ENCODE data around the gene MRPL11.

DNA sequence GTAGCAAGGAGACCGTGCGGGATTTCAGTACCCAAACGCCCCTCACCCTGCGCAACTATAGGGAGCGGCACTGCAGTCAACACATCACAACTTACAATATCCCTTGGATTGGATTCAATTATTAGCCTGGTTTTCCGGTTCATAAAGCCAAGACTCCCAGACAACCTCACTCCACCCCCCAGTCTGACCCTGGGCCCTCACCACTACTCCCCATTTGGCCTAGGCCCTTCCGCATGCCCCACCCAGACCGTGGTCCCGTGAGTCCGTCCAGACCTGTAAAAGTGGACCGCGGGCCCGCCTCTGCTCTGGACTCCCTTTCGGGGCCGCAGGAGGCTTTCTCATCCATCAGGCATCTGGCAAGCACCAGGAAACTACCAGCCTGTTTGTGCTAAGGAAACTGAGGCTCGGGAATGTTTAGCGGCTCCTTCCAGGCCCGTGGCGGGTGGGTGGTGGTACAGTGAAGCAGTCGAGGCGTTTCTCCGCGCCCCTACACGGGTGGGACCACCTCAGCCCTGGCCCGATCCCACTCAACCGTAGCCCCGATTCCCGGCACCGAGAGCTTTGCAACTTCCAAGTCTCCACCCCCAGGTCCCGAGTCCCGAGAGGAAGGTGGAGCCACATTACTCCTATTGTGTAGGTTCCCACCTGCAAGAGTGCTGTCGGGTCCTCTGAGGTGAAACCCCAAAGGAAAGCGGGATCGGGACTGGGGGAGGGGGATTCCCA, 40.9 kb upstream of the MRPL11 start:
- TF ChIP-seq, protein P1, sequence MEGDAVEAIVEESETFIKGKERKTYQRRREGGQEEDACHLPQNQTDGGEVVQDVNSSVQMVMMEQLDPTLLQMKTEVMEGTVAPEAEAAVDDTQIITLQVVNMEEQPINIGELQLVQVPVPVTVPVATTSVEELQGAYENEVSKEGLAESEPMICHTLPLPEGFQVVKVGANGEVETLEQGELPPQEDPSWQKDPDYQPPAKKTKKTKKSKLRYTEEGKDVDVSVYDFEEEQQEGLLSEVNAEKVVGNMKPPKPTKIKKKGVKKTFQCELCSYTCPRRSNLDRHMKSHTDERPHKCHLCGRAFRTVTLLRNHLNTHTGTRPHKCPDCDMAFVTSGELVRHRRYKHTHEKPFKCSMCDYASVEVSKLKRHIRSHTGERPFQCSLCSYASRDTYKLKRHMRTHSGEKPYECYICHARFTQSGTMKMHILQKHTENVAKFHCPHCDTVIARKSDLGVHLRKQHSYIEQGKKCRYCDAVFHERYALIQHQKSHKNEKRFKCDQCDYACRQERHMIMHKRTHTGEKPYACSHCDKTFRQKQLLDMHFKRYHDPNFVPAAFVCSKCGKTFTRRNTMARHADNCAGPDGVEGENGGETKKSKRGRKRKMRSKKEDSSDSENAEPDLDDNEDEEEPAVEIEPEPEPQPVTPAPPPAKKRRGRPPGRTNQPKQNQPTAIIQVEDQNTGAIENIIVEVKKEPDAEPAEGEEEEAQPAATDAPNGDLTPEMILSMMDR (IDR thresholded peaks at IDR 0.05; ENCODE audit: low read depth, low read length, missing input control): no peak
- TF ChIP-seq HNF4A (conservative IDR thresholded peaks at IDR 0.05) (no peak), RAD21 (IDR thresholded peaks at IDR 0.05) (no peak), JUND (IDR thresholded peaks at IDR 0.05) (no peak)
